Measurements from ENCODE around the gene SERPINF2.

GRCh38 chr17:1726626-1727257 lies 15.9 kb upstream of the SERPINF2 start:
- no peak for TF ChIP-seq CTCF (IDR thresholded peaks at IDR 0.05 in 4 of 5, conservative IDR thresholded peaks at IDR 0.05 in 1 of 5)
- no peak for TF ChIP-seq POLR2A (IDR thresholded peaks at IDR 0.05)
